ENCODE measurements around the gene RBMS3.

Gene RBMS3

GRCh38 chr3:29283231-29284119, 2.6 kb downstream of the RBMS3 start:
- Mint-ChIP-seq H3K4me1 (ENCODE audit: low read depth) (peaks cover 40% of the 10 kb centered on the region), H3K27ac (peak overlapping the region; percentile 48), H3K27me3 (peaks cover 17% of the 10 kb centered on the region), H3K36me3 (ENCODE audit: low read depth) (no peaks in the 10 kb centered on the region), H3K4me3 (peak overlapping the region; percentile 78), H3K9me3 (no peaks in the 10 kb centered on the region)
- DNase-seq: no peak

GRCh38 chr3:29284497-29284896, 3.6 kb downstream of the RBMS3 start:
- peaks cover 40% of the 10 kb centered on the region for H3K4me1 Mint-ChIP-seq (ENCODE audit: low read depth)

GRCh38 chr3:29285471-29286071, 4.7 kb downstream of the RBMS3 start:
- Mint-ChIP-seq H3K4me1 (ENCODE audit: low read depth) (peaks cover 37% of the 10 kb centered on the region), H3K27ac (no peak overlapping the region), H3K36me3 (ENCODE audit: low read depth) (no peaks in the 10 kb centered on the region), H3K9me3 (no peaks in the 10 kb centered on the region), H3K4me3 (no peak overlapping the region), H3K27me3 (peaks cover 14% of the 10 kb centered on the region)
- DNase-seq: no peak

More at GRCh38 chr3:29284497-29284896, 3.6 kb downstream of the RBMS3 start:
- Mint-ChIP-seq H3K27ac (no peak overlapping the region), H3K36me3 (ENCODE audit: low read depth) (no peaks in the 10 kb centered on the region), H3K27me3 (peaks cover 17% of the 10 kb centered on the region), H3K4me3 (no peak overlapping the region), H3K9me3 (no peaks in the 10 kb centered on the region)
- DNase-seq: no peak

- no peak for DNase-seq
- Mint-ChIP-seq H3K4me1 (ENCODE audit: low read depth) (peaks cover 28% of the 10 kb centered on the region), H3K4me3 (no peak overlapping the region), H3K27ac (no peak overlapping the region), H3K9me3 (no peaks in the 10 kb centered on the region), H3K36me3 (ENCODE audit: low read depth) (no peaks in the 10 kb centered on the region), H3K27me3 (peaks cover 10% of the 10 kb centered on the region)
Measured at GRCh38 chr3:29286478-29287240, 5.8 kb downstream of the RBMS3 start.

- Mint-ChIP-seq H3K4me1 (ENCODE audit: low read depth) (peaks cover 3% of the 10 kb centered on the region), H3K36me3 (ENCODE audit: low read depth) (no peaks in the 10 kb centered on the region), H3K27me3 (peaks cover 4% of the 10 kb centered on the region), H3K4me3 (no peak overlapping the region), H3K9me3 (no peaks in the 10 kb centered on the region), H3K27ac (no peak overlapping the region)
- DNase-seq: no peak
Measured at GRCh38 chr3:29290596-29290995, 9.7 kb downstream of the RBMS3 start.

GRCh38 chr3:29291260-29291981, 10.6 kb downstream of the RBMS3 start:
- H3K27ac Mint-ChIP-seq: no peak overlapping the region
- peaks cover 3% of the 10 kb centered on the region for H3K27me3 Mint-ChIP-seq
- H3K9me3 Mint-ChIP-seq: no peaks in the 10 kb centered on the region
- no peaks in the 10 kb centered on the region for H3K36me3 Mint-ChIP-seq (ENCODE audit: low read depth)
- no peak for DNase-seq
- no peaks in the 10 kb centered on the region for H3K4me1 Mint-ChIP-seq (ENCODE audit: low read depth)
- no peak overlapping the region for H3K4me3 Mint-ChIP-seq

- no peaks in the 10 kb centered on the region for H3K4me1 Mint-ChIP-seq (ENCODE audit: low read depth)
- H3K27ac Mint-ChIP-seq: no peak overlapping the region
- H3K4me3 Mint-ChIP-seq: no peak overlapping the region
- peaks cover 3% of the 10 kb centered on the region for H3K27me3 Mint-ChIP-seq
- H3K36me3 Mint-ChIP-seq (ENCODE audit: low read depth): no peaks in the 10 kb centered on the region
- no peak for DNase-seq
- H3K9me3 Mint-ChIP-seq: no peaks in the 10 kb centered on the region
Measured at GRCh38 chr3:29291982-29292363, 11.1 kb downstream of the RBMS3 start.

GRCh38 chr3:29293421-29293820, 12.6 kb downstream of the RBMS3 start:
- H3K4me3 Mint-ChIP-seq: no peak overlapping the region

GRCh38 chr3:29297998-29298397, 17.1 kb downstream of the RBMS3 start:
- peaks cover 3% of the 10 kb centered on the region for H3K27me3 Mint-ChIP-seq
- H3K9me3 Mint-ChIP-seq: no peaks in the 10 kb centered on the region
- no peak for DNase-seq
- H3K27ac Mint-ChIP-seq: no peak overlapping the region
- peaks cover 6% of the 10 kb centered on the region for H3K4me1 Mint-ChIP-seq (ENCODE audit: low read depth)
- no peaks in the 10 kb centered on the region for H3K36me3 Mint-ChIP-seq (ENCODE audit: low read depth)
- H3K4me3 Mint-ChIP-seq: no peak overlapping the region

More at GRCh38 chr3:29293421-29293820, 12.6 kb downstream of the RBMS3 start:
- Mint-ChIP-seq H3K27ac (no peak overlapping the region), H3K9me3 (no peaks in the 10 kb centered on the region), H3K36me3 (ENCODE audit: low read depth) (no peaks in the 10 kb centered on the region), H3K4me1 (ENCODE audit: low read depth) (no peaks in the 10 kb centered on the region), H3K27me3 (peaks cover 3% of the 10 kb centered on the region)
- no peak for DNase-seq

- no peaks in the 10 kb centered on the region for H3K27me3 Mint-ChIP-seq
- no peaks in the 10 kb centered on the region for H3K36me3 Mint-ChIP-seq (ENCODE audit: low read depth)
Measured at GRCh38 chr3:29301332-29302019, 20.6 kb downstream of the RBMS3 start.

GRCh38 chr3:29302619-29303018, 21.7 kb downstream of the RBMS3 start:
- H3K27me3 Mint-ChIP-seq: no peaks in the 10 kb centered on the region
- no peaks in the 10 kb centered on the region for H3K36me3 Mint-ChIP-seq (ENCODE audit: low read depth)
- H3K27ac Mint-ChIP-seq: no peak overlapping the region
- H3K4me3 Mint-ChIP-seq: no peak overlapping the region
- peaks cover 6% of the 10 kb centered on the region for H3K4me1 Mint-ChIP-seq (ENCODE audit: low read depth)
- no peaks in the 10 kb centered on the region for H3K9me3 Mint-ChIP-seq
- DNase-seq: no peak

More at GRCh38 chr3:29301332-29302019, 20.6 kb downstream of the RBMS3 start:
- H3K27ac Mint-ChIP-seq: no peak overlapping the region
- no peaks in the 10 kb centered on the region for H3K9me3 Mint-ChIP-seq
- no peak for DNase-seq
- H3K4me3 Mint-ChIP-seq: no peak overlapping the region
- H3K4me1 Mint-ChIP-seq (ENCODE audit: low read depth): peaks cover 6% of the 10 kb centered on the region

GRCh38 chr3:29307295-29307694, 26.4 kb downstream of the RBMS3 start:
- Mint-ChIP-seq H3K4me1 (ENCODE audit: low read depth) (no peaks in the 10 kb centered on the region), H3K27ac (no peak overlapping the region), H3K27me3 (no peaks in the 10 kb centered on the region), H3K4me3 (no peak overlapping the region), H3K9me3 (no peaks in the 10 kb centered on the region), H3K36me3 (ENCODE audit: low read depth) (no peaks in the 10 kb centered on the region)
- DNase-seq: no peak

GRCh38 chr3:29310865-29311264, 30.0 kb downstream of the RBMS3 start:
- Mint-ChIP-seq H3K27ac (no peak overlapping the region), H3K4me3 (no peak overlapping the region), H3K36me3 (ENCODE audit: low read depth) (no peaks in the 10 kb centered on the region), H3K27me3 (no peaks in the 10 kb centered on the region), H3K9me3 (no peaks in the 10 kb centered on the region), H3K4me1 (ENCODE audit: low read depth) (no peaks in the 10 kb centered on the region)
- no peak for DNase-seq

- H3K9me3 Mint-ChIP-seq: no peaks in the 10 kb centered on the region
- H3K27ac Mint-ChIP-seq: no peak overlapping the region
- H3K27me3 Mint-ChIP-seq: no peaks in the 10 kb centered on the region
- H3K4me3 Mint-ChIP-seq: no peak overlapping the region
- no peaks in the 10 kb centered on the region for H3K36me3 Mint-ChIP-seq (ENCODE audit: low read depth)
- no peaks in the 10 kb centered on the region for H3K4me1 Mint-ChIP-seq (ENCODE audit: low read depth)
- DNase-seq: no peak
Measured at GRCh38 chr3:29311795-29312194, 30.9 kb downstream of the RBMS3 start.
